Calu3 (cell line): Measurements from ENCODE around the gene INSIG1. TPM values are rescaled to one million over a fixed set of nuclear protein-coding genes. Genes with fewer than 3 reads are reported as not detected.

Experiments used
- BruUV-seq: library from RNA; stranded (reverse); fragments of 400-500 nt; replicated peaks from 2 replicates; lab custom pipeline; 2021; lab: Mats Ljungman, UMichigan
- CTCF ChIA-PET: fragments of 300-600 bp; sonication (Branson Sonifier 250); formaldehyde crosslinking; loops from one replicate; lab custom pipeline; 2022; ENCODE audit warnings: antibody characterized with exemption; lab: Charles Lee
- DNase-seq: peaks from one replicate; pipeline ENCODE4 v3.0.0; 2022
- H3K27ac Mint-ChIP-seq: one replicate; pipeline ENCODE4 v1.8.0; 2022; ENCODE audit warnings: mixed read lengths; ENCODE audit not compliant: unreplicated experiment
- H3K27me3 Mint-ChIP-seq: one replicate; pipeline ENCODE4 v1.8.0; 2022; ENCODE audit warnings: mixed read lengths; ENCODE audit not compliant: unreplicated experiment
- H3K36me3 Mint-ChIP-seq: one replicate; pipeline ENCODE4 v1.8.0; 2022; ENCODE audit warnings: mild to moderate bottlenecking, moderate library complexity, mixed read lengths; ENCODE audit not compliant: insufficient read depth, unreplicated experiment
- H3K4me1 Mint-ChIP-seq: one replicate; pipeline ENCODE4 v1.8.0; 2022; ENCODE audit warnings: mild to moderate bottlenecking, low read depth, mixed read lengths; ENCODE audit not compliant: unreplicated experiment
- H3K4me3 Mint-ChIP-seq: one replicate; pipeline ENCODE4 v1.8.0; 2022; ENCODE audit warnings: mild to moderate bottlenecking, low read depth, moderate library complexity, mixed read lengths; ENCODE audit not compliant: unreplicated experiment
- H3K9me3 Mint-ChIP-seq: one replicate; pipeline ENCODE4 v1.8.0; 2022; ENCODE audit warnings: low read depth, mixed read lengths; ENCODE audit not compliant: unreplicated experiment
- intact Hi-C: fragments of 100-400 bp; cut with micrococcal nuclease; formaldehyde crosslinking; loops from one replicate; pipeline ENCODE4 v1.10.0; 2022; ENCODE audit not compliant: unreplicated experiment
- total RNA-seq: library from RNA; stranded (reverse); gene quantifications from 2 replicates; pipeline ENCODE4 v1.2.3, GENCODE V29; 2022
- TF ChIP-seq, protein P1 (sequence below): fragments of 200-600 bp; IDR thresholded peaks from one replicate; pipeline ENCODE4 v1.8.0; 2022; ENCODE audit warnings: antibody characterized with exemption; ENCODE audit not compliant: unreplicated experiment

INSIG1 gene
- total RNA-seq, 1 experiment from 2014 or later: 71.3 TPM

DNA sequence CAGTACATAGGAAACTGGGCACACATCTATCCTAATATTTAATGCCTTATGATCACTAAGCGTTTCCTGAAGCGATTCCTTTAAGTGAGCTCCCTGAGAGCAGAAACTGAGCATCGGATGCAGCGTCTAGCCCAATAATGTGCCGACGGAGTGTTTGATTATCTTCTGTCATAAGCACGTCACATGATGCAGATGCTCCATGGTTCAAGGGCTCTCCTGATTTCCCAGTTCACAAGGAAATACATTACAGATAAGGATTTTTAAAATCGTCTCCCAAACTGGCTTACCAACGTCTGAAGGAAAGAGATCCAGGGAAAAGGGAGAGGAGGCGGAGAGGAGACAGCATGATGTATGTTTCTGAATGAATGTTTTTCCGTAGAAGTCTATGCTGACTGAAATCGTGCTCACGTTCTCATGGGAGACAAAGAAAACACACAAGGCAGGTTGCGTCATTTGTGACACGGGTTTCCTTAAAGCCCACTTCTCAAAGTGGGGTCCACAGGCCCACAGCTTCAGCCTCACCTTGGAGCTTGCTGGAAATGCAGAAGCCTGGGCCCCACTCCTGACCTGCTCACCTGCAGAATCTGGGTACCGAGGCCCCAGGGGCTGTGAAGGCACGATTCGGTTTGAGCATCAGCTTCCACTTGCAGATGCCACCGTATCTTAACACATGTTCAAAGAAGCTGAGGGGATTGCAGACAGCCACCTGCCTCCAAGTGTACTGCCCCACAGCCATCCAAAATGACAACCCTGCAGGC is 21.5 kb upstream of the INSIG1 start:
- intact Hi-C loops: no loop called here
- Mint-ChIP-seq H3K27ac (no peak overlapping the region), H3K27me3 (no peaks in the 10 kb centered on the region), H3K4me1 (peaks cover 24% of the 10 kb centered on the region), H3K9me3 (no peaks in the 10 kb centered on the region), H3K4me3 (no peak overlapping the region), H3K36me3 (no peaks in the 10 kb centered on the region)
- TF ChIP-seq, protein P1, sequence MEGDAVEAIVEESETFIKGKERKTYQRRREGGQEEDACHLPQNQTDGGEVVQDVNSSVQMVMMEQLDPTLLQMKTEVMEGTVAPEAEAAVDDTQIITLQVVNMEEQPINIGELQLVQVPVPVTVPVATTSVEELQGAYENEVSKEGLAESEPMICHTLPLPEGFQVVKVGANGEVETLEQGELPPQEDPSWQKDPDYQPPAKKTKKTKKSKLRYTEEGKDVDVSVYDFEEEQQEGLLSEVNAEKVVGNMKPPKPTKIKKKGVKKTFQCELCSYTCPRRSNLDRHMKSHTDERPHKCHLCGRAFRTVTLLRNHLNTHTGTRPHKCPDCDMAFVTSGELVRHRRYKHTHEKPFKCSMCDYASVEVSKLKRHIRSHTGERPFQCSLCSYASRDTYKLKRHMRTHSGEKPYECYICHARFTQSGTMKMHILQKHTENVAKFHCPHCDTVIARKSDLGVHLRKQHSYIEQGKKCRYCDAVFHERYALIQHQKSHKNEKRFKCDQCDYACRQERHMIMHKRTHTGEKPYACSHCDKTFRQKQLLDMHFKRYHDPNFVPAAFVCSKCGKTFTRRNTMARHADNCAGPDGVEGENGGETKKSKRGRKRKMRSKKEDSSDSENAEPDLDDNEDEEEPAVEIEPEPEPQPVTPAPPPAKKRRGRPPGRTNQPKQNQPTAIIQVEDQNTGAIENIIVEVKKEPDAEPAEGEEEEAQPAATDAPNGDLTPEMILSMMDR: no peak
- no peak for DNase-seq
- BruUV-seq: no TSS peak
- CTCF ChIA-PET: no interaction called here

DNA sequence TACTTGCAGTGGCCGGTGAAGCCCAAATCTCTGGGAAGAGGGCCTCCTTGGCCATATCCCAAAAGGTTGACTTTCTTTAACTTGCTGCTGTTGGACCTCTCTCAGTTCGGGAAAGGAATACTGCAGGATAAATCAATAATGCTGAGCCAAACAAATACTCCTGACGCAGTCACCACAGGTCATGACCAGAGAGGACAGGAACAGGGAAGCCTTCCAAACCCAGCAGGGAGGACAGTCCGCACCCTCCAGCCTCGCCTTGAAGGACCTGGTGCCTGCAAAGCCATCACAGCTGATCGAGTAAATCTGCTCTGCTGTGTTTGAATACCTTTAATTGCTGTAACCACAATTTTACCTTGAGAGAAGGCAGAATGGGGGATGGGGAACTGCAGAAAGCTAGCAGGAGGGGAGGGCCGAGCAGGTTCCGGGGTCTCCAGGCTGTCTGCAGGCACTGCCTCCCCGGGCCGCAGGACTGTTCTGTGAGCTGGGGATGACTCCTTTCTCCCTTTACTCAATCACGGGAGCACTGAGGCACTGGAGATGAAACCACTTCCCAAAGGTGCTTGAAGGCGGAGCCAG is 20.8 kb upstream of the INSIG1 start:
- intact Hi-C loops: no loop called here
- no TSS peak for BruUV-seq
- TF ChIP-seq, protein P1: no peak
- Mint-ChIP-seq H3K27me3 (no peaks in the 10 kb centered on the region), H3K27ac (no peak overlapping the region), H3K9me3 (no peaks in the 10 kb centered on the region), H3K36me3 (no peaks in the 10 kb centered on the region), H3K4me1 (peaks cover 31% of the 10 kb centered on the region), H3K4me3 (no peak overlapping the region)
- DNase-seq: no peak
- CTCF ChIA-PET: no interaction called here

DNA sequence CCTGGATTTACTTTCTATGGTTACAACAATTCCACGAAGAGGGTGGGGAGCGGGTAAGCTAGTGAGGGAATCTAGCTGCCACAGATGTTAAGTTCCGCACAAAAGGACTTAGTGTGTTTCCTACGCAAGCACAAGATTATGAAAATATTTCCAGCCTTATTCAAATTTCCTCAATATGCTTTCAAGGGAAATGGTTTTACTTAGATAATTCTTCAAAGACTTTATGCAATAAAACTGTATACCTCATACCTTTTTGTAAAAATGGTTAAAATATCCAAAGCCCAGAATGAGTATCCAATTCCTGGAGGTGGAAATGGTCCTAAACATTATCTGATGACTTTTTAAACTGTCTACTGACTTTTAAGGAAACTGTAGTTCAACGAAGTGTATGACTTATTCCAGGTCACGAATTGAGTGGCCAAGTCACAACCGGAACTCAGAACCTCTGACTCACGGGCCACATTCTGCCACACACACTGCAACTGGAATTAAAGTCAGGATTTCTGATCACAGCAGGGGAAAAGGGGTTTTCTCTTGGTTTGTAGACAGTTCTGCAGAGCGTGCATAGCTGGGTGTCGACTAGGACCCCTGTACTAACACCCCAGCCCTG is 20.2 kb upstream of the INSIG1 start:
- Mint-ChIP-seq H3K27me3 (no peaks in the 10 kb centered on the region), H3K4me3 (no peak overlapping the region), H3K36me3 (no peaks in the 10 kb centered on the region), H3K27ac (no peak overlapping the region), H3K9me3 (no peaks in the 10 kb centered on the region), H3K4me1 (peaks cover 36% of the 10 kb centered on the region)
- DNase-seq: no peak
- CTCF ChIA-PET: no interaction called here
- intact Hi-C loops: no loop called here
- no TSS peak for BruUV-seq
- TF ChIP-seq, protein P1: no peak

DNA sequence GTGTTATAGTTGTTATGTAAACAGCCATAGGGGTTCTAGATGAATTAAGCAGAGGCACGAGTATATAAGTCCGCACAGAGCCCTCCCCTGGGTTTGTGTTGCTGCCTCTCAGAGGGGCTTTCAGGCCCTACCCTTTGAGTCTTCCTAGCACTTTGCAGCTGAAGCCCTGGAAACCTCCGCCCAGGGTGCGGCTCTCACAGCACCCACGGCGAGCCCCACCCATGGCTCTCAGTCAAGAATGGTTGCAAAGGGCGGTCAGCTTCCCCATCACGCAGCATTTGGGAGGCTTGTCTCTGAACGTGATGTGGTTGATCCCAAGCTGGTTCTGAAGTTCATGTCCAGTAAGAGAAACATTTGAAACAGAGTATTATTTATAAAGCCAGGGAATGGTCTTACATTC is 18.8 kb upstream of the INSIG1 start:
- BruUV-seq: no TSS peak
- no peaks in the 10 kb centered on the region for H3K36me3 Mint-ChIP-seq
- H3K27ac Mint-ChIP-seq: no peak overlapping the region
- CTCF ChIA-PET: no interaction called here
- DNase-seq: no peak
- no peak overlapping the region for H3K4me3 Mint-ChIP-seq
- intact Hi-C loops: no loop called here
- H3K27me3 Mint-ChIP-seq: no peaks in the 10 kb centered on the region
- H3K9me3 Mint-ChIP-seq: no peaks in the 10 kb centered on the region
- peaks cover 36% of the 10 kb centered on the region for H3K4me1 Mint-ChIP-seq
- TF ChIP-seq, protein P1: no peak
